RKO (cell line): Measurements from ENCODE around the gene SNX12.

Experiments used
- DNase-seq: peaks from one replicate; pipeline ENCODE4 v3.0.0-alpha.2; 2016; ENCODE audit warnings: low spot score

Gene SNX12

DNA sequence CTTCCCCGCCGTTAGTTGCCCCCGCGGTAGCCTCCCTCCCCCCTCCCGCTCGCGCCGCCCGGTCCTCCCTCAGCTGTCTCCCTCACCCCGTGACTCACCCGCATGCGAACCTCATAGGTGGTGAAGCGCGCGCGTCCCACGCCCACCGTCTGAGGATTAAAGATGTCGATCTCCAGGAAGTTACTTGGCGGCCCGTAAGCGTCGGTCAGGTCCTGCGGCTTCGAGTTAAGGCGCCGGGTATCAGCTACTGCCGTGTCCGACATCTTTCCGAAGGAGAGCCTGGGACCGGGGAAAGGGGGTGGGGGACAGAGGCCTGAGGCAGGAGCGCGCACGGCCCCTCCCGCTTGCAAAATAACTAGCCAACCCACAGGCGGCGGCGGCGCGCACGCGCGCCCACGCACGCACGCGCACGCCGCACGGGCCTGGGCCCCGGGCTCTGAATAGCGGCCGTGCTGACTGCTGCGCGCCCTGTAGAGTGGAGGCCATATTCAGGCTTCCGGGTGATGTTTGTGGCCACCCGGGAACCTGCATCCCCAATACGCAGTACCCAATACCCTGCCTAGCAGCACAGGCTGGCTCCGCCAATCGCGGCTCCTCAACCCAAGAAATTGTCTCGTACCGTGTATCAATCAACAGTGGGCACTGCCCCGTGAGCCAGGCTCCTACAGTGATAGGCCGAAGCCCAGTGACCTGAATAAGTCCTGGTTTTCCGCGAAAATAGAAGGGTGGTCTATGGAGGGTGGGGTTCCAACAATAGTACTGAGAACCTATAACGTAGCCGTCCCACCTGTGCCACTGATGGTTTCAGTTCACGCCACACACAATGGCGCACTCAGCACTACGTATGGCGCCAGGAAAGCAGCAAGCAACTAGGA is at the start of gene SNX12:
Gene SNX12, minus strand, starts transcription at position 291 of the 875 bp plus-strand sequence. Its CDS starts 28 bp downstream, at position 263.
- peak; percentile 93 for DNase-seq

DNA sequence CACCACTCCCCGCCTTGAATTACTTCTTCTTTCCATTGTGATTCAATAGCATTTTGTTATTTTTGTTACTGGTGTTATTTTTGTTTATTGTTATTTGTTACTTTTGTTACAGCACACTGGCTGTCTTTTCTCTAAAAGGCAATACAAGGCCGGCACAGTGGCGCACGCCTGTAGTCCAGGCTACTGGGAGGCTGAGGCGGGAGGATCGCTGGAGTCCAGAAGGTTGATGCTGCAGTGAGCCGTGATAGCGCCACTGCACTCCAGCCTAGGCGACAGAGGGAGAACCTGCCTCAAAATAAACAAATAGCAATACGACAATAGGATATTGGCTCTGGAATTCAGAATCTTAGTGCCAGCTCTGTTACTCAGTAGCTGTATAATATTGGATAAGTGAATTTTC is 49.2 kb upstream of the SNX12 start:
- DNase-seq = no peak

DNA sequence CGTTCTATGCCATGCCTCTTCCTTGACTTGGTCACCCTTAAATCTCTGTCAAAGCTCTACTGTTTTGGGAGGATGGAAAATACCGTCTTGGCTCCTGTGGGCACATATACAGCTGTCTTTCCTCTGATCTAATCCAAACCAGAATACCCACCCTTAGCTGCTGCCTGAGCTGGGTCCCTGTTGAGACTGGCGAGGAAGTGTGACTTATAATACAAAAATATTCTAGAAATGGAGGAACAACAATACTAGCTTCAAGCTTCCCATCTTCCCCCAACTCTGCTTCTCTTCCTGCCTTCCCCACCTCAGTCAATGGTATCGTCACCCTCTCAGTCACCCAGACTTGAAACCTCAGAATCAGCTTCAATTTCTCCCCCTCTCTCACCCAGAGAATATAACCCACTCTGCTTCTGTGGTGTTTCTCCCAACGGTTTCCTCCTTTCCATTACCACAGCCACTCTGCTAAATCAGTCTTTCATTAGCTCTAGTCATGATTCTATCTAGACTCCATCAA is 43.8 kb upstream of the SNX12 start:
- DNase-seq = no peak

DNA sequence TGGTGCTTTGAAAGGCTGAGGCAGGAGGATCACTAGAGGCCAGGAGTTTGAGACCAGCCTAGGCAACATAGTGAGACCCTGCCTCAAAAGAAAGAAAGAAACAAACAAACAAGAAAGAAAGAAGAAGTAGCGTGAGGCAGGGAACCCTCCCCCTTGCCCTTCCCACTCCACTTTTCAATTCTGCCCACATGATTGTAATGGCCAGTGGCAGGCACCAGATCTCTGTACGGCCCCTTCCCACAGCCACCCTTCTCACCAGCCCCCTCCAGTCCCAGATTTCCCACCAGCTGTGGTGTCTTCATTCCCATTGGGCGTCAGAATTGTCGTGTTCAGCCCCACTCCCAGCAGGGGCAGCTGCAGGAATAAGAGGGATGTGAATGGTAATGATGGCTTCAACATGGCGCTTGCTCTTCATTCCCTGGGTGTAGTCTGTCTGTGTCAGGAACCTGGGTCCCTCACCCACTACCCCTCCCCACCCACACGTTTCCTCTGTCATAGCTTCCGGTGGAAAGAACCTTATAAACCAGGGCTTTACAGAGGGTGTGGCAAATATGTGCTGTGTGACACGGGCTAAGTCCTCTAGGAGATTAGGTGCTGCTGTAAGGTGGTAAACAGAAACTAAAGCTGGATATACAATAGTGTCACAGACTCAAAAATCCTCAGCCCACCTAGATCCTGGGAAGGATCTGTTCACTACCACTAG is 43.2 kb upstream of the SNX12 start, which contains the start of gene IL2RG:
Gene IL2RG, minus strand, starts transcription at position 437 of the 703 bp plus-strand sequence. Its CDS starts 38 bp downstream, at position 399.
- no peak for DNase-seq

DNA sequence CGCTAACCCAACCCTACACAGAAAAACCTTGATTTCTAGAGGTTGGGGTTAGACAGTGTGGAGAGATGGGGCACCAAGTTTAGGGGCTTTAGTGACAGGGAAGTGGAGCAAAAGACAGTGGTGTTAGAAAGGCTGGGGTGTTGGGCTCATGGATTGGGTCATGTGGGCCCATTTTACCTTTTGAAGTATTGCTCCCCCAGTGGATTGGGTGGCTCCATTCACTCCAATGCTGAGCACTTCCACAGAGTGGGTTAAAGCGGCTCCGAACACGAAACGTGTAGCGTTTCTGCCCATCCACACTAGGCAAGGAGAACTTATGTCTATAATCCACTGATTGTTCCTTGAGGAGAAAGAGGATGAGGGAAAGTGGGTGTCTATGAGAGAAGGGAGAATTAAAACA is 40.9 kb upstream of the SNX12 start:
- no peak for DNase-seq

DNA sequence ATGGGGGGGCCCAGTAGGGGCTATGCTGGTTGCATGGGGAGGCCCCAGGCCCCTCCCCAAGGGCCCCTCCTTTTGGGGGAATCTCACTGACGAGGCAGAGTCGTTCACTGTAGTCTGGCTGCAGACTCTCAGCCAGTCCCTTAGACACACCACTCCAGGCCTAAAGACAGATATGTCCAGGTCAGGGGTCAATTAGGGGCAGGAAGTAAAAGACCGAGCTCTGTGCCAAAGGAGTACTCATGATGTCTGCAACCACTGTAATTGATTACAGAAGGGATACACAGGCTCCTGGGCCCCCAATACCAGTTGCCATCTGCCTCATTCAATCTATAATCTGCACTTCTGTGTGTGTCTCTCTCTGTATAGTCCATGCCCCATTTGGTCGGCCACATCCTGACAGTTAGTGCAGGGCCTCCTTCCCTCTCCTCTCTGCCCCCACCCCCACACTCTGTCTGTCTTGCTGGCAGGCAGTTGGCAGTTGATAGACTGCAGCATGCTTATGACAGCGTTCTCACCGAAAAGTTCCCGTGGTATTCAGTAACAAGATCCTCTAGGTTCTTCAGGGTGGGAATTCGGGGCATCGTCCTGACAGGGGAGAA is 39.7 kb upstream of the SNX12 start:
- DNase-seq = no peak

DNA sequence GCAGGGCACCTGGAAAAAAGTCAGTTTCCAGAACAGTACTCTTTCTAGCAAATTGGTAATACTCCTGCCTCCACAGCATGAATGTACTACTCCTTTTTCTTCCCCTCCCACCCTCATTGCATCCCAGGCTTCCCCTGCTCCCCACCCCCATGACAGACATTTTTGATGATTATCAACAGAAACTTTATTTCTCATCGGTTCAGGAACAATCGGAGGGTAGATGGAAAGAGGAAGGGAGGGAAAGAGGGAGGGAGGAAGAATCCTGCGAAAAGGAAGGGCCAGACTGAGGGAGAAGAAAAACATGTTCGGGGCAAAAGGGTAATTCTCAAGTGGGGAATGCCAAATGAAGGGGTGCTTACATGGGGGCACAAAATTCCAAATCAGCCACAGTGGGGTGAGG is 39.1 kb upstream of the SNX12 start:
- no peak for DNase-seq

DNA sequence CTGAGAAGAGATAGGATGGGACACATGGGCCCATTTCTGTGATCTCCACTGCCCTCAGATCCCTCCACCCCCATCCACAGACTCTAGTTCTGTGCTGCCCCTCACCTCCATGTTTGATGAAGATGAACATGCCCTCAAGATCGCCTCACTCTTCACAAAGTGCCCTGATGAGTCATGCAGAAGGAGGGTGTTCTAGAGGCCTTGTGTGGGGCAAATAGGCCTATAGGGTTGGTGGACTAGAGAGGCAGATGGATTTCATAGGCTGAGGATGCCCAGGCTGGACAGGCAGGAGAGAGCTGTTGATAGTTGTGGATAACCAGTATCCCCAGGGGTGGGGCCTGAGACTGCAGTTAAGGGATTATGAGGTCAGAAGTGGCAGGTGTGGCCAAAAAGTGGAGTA is 38.3 kb upstream of the SNX12 start, which contains the start of gene CXorf65:
Gene CXorf65, minus strand, starts transcription at position 314 of the 400 bp plus-strand sequence. Its CDS starts 184 bp downstream, at position 130.
- no peak for DNase-seq

DNA sequence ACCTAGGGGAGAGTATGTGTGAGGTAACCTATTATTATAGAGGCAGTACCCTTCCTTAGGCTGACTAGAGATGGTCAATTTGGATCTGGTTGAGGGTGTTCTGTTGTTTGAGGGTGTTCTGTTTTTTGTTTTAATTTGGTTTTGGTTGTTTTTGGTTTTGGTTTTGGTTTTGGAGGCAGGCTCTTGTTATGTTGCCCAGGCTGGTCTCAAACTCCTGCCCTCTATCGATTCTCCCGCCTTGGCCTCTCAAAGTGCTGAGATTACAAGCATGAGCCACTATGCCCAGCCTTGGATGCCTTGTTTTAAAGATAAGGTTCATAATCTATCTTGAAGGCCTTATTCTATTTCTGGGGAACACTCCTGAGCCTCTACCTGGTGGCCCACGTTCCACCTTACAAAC is 37.5 kb upstream of the SNX12 start:
- DNase-seq = no peak

DNA sequence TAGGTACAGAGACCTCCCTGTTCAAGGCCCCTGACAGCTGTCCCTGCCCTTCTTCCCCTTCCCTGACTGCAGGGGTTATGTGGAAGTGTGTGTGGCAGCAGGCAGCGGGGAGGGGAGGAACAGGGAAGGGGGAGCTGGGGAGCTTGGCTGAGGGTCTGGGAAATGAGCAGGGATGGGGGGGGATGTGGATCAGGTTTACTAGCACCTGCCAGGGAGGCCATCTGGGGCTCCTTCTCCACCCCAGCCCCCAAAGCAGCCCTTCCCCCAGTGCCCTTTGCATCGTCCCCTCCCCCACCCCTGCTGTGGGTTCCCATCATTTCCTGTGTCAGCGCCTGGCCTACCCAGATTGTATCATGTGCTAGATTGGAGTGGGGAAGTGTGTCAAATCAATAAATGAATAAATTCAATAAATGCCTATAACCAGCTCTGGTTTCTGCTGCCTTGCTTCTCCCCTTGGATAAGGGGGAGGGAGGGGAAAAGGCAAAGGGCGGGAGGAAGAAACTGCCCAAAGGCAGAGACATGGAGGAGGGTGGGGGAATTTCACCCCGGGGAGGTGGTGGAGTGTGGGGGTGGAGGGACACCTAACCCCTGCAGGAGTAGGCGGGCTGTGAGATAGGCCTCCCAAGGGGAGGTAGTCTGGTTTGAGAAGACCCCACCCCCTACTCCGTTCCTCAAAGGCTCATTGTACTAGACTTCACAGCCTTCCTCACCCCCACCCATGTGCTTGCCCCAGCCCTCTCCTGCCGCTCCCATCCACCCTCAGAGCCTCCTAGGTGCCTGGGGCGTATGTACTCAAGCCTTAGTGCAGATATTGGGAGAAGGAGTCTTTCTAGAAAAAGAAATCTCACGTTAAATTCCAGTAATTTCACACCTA is 35.2 kb upstream of the SNX12 start:
- DNase-seq = no peak

DNA sequence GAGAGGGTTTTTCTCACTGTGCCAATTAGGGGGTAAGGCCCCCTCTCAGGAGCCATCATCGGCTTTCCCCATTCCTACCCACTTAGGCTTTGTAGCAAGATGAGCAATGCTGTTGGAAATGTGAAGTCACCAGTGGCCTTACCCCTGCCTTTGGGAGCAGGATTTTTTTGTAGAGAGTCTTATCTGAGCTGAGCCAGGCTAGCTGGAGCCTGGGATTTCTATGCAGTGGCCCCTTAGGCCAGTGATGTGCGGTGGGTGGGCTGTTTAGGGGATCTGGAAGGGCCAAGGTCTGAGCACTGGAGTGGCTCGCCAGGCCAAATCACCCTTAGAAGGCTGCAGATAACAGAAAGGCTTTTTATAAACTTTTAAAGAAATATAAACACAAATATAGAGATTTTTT is 34.2 kb upstream of the SNX12 start:
- no peak for DNase-seq

DNA sequence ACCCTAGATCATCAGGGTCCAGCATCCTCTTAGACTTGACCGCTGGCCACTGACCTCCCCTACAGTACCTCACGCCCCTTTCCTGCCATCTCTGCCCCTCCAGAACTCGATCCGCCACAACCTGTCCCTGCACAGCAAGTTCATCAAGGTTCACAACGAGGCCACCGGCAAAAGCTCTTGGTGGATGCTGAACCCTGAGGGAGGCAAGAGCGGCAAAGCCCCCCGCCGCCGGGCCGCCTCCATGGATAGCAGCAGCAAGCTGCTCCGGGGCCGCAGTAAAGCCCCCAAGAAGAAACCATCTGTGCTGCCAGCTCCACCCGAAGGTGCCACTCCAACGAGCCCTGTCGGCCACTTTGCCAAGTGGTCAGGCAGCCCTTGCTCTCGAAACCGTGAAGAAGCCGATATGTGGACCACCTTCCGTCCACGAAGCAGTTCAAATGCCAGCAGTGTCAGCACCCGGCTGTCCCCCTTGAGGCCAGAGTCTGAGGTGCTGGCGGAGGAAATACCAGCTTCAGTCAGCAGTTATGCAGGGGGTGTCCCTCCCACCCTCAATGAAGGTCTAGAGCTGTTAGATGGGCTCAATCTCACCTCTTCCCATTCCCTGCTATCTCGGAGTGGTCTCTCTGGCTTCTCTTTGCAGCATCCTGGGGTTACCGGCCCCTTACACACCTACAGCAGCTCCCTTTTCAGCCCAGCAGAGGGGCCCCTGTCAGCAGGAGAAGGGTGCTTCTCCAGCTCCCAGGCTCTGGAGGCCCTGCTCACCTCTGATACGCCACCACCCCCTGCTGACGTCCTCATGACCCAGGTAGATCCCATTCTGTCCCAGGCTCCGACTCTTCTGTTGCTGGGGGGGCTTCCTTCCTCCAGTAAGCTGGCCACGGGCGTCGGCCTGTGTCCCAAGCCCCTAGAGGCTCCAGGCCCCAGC is 32.7 kb upstream of the SNX12 start:
- no peak for DNase-seq

DNA sequence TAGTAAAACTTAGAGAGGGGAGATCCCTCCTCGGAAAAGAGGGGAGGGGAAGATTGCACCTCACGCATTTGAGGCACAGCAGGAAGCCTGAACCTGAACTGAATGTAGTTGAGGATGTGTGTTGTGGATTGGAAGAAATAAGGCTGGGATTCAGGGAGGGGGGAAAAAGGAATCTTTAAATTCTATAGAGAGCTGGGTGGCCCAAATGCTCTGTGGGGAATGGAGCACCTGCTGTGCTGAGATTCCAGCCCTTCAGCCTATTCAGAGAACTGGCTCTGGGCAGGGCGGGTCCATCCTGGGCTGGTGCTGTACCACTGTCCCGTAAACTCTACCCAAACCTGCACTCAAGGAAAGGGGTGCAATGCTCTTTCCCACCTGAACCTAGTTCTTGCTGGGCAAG is 31.6 kb upstream of the SNX12 start:
- no peak for DNase-seq

DNA sequence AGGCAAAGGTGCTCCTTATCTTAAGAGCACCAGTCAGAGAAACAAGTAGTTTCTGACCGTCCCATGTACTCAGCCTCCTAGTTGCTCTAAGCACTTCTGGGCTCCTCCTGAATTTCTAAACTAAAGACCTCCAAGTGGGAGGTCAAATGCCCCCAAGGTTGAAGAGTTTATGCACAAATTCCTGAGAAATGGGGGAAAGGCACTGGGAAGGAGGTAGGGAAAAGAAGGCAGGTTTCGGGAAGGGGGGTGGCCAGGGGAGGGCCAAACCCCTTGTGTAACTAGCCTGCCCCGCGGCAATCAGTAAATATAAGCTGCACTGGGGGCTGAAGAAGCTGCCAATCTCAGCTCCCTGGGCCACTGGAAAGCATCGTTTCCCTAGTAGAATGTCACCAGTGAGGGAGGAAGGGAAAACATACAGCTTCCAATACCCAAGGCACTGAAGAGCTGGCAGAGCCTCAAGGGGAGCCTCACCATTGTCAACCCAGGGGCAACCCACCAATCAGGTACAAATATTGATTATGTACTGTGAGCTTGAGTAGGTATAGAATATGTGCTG is 30.9 kb upstream of the SNX12 start:
- DNase-seq = no peak

DNA sequence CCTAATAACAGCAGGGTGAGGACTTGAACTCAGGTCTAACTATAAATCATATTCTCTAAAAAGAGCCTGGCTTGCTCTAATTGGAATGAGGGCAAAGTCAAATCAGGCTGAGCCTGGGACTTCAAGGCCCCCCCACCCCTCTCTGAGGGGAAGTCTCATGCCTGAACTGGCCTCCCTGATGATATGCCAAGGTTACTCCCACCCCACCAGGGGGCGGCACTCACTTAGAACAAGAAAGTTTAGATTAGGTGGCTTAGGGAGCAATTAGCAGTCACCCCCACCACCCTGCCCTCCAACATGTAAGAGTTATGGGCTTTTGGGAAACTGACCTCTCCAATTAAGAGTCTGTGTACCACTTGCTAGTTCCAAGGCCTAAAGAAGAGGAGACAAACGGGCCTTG is 30.2 kb upstream of the SNX12 start:
- DNase-seq = peak; percentile 31

DNA sequence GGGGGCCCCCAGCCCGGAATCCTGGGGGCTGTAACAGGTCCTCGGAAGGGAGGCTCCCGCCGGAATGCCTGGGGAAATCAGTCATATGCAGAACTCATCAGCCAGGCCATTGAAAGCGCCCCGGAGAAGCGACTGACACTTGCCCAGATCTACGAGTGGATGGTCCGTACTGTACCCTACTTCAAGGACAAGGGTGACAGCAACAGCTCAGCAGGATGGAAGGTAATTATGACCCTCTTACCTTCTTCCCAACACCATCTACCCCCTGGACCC is 28.6 kb upstream of the SNX12 start:
- no peak for DNase-seq

DNA sequence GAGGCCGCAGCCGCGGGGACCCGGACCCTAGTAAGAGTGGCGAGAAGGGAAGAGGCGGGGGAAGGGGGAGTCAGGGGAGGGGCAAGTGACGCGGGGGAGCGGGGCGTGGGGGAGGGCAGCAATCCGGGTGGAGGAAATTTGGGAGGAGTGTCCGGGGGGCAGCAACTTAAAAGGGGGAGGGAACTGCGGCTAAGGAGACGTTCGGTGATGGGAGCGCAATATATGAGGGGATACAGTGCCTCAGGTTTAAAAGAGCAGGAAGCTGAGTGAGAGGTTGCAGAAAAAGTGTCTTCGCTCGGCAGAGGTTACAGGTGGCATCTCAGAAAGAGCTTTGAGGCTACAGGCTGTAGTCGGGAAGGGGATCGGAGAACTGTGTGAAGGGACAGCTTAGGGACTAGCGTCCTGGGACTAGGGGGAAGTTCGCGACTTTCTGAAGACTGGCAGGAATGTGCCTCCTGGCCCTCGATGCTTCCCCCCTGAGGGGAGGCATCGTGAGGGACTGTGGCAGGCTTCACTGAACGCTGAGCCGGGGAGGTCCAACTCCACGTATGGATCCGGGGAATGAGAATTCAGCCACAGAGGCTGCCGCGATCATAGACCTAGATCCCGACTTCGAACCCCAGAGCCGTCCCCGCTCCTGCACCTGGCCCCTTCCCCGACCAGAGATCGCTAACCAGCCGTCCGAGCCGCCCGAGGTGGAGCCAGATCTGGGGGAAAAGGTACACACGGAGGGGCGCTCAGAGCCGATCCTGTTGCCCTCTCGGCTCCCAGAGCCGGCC is 28.0 kb upstream of the SNX12 start:
- DNase-seq = peak; percentile 37

DNA sequence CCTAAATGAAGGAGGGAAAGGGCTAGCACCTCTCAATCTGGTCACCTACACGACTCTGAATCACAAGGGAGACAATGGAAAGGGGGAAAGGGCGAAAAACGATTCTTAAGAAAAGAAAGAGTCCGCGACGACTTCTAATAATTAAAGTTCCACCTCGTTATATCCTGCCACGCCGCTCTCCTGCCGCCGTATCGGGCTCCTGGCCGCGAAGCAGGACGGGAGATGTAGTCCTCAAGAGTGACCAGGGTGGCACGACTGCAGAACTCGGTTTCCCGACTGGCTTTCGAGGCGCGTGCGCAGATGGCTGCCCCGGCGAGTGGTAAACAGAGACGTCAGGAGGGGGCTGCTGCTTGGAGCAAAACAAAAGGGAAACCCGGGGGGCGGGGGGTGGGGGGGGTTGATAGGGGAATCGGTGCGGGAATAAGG is 27.4 kb upstream of the SNX12 start, which contains the start of gene FOXO4:
Gene FOXO4, plus strand, starts transcription at position 297 of the 426 bp plus-strand sequence. CDS start 678 bp downstream, outside the sequence.
- peak; percentile 88 for DNase-seq

DNA sequence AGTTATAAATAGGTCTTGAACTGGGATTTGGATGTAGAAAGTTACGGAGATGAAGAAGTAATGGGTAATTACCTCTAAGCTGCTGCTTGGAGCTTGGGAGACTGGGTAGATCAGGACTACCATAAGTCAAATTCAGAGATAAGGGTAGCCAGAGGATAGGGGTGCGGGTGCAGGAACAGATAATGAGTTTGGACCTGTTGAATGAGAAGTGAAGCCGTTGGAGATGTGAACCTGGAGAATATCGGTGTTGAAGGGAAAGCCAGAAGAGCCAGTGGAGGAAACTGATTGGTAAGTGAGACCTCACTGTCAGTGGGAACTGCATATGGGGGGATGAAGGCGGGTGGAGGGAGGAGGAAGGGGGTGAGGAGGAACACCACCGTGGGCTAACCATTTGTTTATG is 26.9 kb upstream of the SNX12 start:
- no peak for DNase-seq
